Inferior parietal cortex (tissue), 1 donor: Measurements from ENCODE around the gene IGF1R.

Experiments
- DNase-seq: peaks from one replicate; pipeline ENCODE4 v3.0.0-alpha.2; 2016; ENCODE audit errors: extremely low spot score

IGF1R gene

DNA sequence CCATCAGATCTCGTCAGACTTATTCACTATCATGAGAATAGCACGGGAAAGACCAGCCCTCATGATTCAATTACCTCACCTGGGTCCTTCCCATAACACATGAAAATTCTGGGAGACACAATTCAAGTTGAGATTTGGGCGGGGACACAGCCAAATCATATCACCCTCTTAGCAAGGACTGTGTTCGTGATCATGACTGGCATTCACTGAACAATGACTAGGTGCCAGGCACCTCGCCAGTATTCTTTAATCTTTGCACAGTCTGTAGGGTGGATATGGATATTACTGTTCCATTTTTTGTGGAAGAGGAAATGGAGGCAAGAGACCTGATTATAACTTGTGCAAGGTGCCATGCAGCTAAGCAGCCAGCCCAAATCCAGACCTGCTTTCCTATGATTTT, 77.5 kb downstream of the IGF1R start:
- DNase-seq, result no peak

DNA sequence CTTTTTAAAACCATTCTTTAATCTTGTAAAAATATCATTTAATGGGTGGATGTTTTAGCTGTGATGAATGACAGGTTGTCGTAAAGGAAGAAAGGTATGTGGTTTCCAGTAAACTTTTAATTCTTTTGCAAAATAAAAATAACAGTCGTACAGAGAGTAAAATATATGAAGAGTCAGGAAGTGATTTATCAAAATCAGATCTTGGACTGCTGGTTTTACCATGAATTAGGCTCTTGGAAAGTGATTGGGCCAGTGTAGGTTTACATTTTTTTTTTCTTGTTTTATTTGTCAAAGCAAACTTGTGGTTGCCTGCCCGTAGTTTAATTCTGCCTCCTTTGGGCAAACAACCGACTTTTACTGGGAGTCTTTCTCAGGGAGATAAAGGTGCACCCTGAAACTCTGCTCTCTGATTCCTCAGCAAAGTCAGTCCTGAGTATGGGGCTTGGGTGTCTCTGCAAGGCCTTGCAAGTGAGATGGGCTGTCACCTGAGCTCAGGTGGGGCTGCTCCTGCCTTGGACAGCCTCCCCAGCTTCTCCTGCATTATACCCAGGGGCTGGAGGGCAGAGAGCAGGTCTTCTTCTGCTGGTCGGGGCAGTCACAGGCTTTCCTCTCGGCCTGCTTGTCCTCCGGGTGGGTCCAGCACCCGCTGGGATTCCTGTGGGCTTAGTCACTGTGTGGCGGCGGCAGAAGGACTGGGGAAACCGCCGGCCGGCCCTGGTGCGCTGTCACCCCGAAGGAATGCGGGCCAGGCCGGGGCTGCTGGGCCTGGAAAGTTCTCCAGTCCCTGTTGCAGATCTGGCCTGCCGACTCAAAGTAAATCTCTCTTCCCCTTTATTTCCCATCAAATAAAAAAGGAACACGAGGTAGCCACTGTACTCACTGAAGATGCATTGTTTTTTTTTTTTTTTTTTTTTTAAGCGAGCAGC, 79.0 kb downstream of the IGF1R start:
- no peak for DNase-seq

DNA sequence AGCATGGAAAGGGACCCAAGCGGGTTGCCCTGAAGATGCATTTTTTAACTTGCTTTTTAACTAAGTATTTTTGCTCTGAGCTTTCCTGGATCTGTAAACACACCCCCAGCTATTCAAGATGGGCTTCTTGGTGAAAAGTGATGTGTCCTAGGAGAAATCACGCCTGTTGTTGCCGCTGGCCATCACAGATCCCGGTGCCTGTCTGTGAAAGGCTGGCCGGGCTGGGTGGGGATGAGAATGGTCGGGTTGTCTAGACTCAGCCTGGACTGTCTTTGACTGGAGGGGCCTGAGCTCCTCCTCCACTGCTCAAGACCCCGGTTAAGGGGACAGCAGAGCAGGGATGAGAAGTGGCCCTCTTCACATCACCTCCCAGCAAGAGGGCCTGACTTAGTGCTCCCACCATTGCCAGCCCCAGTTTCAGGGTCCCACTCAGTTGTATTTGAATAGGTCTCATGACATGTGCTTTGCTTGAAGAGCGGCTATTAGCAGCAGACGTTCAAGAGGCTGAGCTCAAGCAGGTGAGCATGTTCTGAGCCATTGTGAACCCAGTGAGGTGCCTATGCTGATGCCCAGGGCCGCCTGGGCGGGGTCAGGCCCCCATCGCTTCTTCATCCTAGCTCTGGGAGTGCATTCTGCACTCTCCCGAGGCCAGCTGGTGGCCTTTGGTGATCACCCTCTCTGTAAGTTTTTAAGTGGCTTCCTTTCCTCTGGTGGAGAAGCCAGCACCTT, 79.9 kb downstream of the IGF1R start:
- no peak for DNase-seq

DNA sequence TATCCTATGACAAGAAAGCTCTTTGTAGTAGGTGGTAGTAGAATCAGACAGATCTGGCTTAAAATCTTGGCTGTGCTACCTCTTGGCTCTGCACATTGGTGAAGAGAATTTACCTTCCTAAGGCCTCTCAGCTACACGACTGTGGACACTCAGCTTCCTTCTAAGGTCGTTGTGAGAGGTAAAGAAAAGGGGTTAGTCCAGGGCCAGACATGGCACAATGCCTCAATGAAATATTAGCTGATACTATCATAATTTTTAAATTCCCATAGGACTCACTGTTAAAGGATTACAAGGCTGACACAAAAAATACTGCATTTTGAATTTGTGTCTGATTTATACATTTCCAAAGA, 80.4 kb downstream of the IGF1R start:
- no peak for DNase-seq

DNA sequence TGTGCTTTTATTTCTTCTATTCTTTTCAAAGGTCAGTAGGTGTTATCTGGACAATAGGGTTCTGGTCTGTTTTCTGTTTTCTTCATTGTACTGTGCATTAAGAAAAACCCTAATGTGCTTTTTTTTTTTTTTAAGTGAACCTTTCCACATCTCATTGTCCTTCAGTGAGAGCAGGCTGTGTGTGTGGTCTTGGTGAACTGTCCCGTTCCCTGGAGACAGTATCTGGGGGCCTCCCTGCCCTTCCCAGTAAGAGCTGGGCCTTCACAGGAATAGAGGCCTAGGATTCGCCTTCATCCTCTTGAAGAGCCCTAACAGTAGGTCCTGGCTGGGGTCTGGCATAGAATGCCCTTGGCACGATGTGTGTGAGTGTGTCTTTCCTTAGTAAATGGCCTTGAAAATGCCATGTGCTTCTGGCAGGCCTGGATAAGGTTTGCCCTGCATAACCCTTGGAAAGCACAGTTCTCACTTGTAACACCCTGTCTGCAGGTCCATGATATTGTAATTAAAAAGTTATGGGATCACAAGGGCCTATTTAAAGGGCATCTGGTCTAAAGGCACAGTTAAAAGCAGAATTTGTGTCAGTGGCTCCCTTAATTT, 81.2 kb downstream of the IGF1R start:
- DNase-seq, result no peak

DNA sequence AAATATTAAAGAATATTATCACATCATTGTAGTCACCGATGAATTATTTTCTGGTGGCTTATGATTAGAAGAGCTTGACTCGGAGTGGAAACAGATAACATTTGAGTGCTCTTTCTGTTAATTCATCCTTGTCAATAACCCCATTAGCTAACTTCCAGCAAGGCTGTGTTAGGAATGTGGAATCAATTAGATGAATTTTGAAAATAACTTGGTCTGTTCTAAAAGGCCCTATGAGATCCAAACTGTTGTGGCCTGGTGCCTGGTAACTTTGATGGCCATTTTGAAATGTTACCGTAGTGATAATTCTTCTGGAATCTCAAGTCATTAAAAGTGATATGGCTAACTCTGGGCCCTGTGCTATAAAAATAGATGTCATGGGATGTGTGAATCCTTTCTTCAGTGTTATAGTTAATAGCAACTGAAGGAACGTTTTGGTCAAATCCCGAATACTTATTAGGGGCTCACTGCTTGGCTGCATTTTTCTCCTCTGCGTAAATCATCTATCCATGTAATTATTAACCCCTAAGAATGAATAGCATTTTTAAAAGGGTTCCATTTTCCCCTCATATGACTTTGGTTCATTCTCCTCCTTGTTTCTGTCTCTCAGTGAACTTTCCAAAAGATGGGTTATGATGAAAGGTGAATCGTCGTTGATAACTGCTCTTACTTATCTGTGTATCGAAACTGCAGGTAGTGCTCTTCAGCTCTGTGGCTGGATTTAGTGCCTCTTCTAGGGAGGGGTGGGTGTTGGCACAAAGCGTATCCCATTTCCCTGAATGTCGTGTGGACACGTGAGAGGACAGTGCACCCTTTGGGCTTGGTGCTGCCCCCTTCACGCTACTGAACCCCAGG, 82.7 kb downstream of the IGF1R start:
- no peak for DNase-seq

DNA sequence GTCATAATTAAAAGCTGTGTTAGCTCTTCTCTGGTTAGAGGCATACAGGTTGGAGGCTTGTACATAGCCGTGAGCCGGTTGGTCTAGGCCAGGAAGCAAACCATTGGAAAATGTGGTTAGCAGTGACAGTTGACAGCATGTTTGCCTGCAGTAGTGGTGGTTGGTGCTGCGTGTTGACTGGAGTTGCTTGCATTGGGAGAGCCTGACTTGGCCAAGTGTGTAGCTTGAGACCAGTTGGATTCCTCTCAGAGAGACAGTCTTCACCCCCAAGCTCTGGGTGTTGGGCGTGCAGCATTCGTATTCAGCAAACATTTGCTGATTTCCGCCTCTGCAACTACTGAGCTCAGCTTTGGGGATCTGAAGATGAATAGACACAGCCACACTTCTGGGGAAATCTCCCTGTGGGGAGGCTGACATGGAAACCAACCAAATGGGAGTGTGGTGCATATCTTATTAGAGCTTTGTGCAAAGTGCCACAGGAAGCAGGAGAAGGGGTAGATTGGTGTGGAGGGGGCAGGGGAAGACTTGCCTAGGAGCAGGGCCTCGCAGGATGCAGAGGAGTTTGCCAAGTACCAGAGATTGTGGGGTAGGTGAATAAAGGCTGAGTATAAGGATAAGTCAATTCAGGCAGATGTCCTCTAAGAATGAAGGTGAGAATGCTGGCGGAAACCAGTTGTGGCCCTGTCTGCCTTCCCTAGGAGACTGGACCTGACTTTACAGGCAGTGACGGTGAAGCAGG, 83.5 kb downstream of the IGF1R start:
- DNase-seq, result no peak

DNA sequence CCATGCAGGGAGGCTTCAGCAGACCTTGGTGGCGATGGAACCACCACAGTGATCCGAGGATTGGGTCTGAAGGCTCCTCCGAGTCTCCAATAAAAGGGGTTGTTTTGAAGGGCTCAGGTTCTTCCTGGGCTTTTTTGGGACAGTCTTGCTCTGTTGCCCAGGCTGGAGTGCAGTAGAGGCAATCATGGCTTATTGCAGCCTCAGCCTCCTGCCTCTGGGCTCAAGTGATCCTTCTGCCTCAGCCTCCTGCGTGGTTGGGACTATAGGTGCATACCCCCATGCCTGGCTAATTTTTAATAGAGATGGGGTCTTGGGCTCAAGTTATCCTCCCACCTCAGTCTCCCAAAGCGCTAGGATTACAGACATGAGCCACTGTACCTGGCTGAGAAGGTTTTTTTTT, 84.8 kb downstream of the IGF1R start:
- DNase-seq, result no peak

DNA sequence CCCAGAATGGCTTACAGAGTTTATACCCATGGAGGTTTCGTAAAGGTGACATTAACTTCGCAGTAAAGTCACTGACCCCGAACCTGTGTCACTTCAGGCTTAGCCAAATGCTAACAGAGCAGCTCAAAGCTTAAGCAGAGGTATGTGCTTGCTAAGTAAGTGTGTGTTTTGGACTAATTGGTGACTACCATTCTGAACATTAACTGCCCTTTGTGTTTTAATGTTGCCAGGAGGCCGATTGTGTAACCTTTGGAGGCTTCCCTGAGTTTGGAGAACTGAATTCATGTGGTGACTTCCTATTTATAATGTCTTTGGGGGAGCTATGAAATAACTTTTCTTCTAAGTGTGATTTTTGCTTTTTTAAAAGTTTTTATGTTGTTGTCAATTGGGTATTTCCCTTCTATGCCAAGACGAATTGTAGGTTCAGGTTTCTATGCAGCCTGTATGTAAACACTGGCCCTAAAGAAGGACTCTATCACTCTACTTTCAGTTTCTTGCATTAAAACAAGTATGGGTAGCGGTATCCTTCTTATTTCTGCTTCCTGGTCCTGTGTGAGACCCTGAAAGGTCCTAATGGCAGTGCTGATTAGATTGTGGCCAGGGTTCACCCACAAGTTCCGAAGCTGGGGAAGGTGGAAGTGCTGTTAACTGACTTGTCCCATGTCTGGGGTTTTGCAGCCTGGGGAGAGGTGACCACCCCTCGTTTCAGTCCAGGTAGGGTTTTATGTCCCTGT, 86.3 kb downstream of the IGF1R start:
- DNase-seq, result no peak

DNA sequence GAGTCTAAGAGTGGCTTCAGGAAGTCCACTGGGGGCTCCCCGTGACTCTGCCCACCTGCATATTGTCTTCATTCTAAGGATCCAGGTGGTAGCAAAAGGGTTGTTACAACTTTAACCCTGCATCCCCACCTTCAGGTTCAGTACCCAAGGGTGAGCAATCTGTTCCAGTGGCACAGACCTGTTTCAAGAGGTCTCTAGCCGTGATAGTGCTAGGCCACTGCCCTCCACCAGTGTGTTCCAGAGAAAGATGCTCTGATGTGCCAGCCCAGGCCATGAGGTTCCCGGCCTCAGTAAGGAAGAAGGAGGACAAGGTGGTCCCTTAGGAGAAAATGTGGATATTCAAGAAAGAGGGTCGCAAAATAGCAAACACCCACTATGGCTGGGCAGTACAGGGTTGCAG, 87.0 kb downstream of the IGF1R start:
- DNase-seq, result no peak

DNA sequence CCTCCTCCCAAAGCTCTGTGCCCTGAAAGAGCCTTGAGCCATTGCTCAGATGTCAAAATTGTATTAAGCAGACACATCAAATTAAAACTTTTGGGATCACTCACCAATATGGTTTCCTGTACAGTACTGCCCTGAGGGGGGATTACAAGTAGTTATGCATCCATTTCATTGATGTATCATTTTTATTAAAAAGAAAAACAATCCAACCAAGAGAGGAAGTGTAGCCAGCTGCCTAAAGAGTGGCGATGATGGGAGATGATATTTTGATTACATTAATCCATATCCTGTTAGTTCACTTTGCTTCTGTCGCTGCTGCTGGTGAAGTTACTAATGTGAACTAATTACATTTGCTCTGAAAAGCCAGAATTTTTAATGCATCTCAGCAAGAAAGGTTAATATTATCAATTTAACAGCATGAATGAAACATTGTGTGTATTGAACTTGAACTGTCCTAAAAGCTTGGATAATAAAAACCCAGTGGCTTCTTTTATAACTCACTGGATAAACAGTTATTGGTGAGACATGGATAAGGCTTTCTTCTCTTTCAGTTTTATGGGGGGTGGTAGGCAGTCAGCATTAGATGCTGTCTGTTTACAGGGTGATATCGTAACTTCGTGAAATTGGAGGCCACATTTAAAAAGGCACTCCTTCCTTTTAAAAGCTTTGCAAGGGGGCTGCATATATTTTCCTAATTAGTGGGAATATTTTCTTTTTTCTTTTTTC, 87.7 kb downstream of the IGF1R start:
- DNase-seq, result no peak

DNA sequence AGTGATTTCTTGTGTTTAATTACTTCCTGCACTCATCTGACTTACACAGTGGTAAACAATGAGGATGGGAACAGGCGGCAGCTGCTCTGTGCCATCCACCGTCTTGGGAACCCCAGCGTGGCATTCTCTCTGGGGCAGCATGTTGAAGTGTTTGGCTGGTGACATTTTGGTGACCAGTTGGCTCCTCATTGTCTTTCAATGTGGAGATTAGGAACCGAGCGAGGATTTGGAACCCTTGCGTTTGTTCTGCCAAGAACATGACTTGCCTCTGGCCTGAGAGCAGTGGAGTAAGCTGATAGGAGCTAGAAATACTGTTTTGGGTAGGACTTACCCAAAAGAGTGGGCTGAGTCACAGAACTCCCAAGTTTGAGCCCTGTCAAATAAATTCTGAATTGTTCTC, 88.8 kb downstream of the IGF1R start:
- DNase-seq, result no peak

DNA sequence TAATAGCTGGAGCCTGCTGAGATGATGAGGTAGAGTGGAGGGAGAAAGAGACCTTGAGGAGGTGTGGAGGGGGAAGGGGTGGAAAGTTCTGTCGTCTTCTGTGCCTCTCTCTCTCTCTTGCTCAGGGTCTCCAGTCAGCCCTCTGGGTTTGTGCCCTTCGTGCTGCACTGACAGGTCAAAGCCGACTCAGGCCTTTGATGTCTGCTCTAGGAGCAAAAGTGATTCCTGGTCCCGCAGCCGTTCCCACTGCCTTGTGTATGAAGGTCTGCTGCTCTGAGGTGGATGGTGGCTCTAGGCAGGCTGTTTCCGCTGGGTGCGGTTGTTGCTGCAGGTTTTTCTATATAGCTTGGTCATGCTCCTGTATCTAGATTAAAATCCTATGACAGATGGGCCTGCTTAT, 89.4 kb downstream of the IGF1R start:
- no peak for DNase-seq

DNA sequence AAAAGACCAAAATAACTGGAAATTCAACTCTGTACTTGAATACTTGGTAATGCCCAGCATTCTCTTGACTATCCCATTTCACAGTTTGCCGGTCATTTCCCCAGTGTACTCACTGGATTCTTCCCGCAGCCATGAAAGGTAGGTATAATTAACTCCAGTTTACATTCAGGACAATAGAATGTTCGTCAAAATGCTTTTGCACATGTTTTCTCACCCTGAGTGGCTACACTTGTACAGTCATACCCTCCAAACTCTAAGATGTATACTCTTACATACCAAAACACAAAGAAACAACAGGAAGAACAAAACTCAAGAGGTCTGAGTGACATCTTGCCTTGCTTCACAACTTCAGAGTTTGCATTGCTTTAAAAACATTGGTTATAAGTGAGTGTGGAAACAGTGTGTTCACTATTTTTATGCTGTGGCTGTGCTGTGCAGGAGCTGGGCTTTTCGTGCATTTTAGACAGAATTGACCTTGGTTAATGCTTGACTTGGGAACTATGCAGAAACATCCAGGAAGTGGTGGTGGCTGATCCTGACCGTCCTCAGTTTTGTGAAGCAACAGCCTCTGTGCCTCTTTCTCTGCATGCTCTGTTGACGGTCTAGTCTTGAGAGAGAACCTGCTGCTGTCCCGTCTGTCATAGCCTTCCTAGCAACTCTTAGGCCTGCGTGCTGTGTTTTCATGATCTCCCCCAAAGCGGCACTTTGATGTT, 90.5 kb downstream of the IGF1R start:
- DNase-seq, result no peak

DNA sequence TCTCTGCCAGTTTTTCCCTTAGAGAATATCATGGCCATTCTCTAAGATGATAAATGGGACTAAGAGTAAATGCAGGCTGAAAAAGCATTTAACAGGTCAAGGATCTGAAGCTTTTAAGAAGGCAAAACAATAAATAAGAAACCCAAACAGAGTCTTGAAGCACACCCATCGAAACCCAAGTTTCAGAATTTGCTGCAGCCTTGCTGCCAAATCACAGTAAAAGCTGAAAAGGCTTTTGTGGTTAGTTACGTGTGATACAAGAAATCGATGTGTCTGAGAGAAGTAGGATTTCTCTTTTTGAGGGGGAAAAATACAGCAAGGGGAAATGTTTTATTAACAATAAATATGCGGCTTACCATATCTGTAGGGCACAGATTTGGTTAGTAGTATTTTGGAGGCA, 92.0 kb downstream of the IGF1R start:
- DNase-seq, result no peak

DNA sequence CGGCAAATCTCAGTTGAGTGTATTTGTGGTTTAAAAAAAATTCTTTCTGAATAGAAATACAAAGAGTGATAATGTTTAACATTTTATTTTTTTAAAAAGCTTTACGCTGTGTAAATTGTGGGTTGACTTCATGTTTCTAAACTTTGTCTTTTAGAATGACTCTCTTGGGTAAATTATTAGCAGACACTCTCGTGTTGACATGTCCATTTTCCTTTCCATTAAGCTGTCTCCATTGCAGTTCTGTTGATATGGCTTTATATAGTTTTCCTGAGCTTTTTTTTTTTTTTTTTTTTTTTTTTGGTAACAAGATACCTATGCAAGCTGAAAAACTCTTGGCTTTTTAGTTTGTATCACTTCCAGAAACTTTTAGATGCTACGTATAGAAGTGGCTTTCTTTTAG, 92.6 kb downstream of the IGF1R start:
- no peak for DNase-seq

DNA sequence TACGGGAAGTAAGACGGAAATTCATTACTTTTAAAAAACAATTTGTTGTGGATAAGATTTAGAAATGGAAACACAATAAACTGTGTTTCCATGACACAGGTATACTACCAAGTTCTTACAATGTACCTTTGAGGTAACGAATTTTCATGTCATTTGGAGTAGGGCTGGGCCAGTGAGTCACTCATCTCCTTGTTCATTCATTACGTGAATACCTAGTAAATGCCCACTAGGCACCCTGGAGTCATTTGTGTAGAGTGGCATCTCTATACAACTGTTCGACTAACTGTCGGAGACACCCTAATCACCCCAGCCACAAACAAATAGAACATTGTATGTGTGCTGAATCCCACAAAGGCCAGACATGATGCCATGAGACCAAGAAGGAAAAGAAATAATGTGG, 94.8 kb downstream of the IGF1R start:
- DNase-seq, result no peak

DNA sequence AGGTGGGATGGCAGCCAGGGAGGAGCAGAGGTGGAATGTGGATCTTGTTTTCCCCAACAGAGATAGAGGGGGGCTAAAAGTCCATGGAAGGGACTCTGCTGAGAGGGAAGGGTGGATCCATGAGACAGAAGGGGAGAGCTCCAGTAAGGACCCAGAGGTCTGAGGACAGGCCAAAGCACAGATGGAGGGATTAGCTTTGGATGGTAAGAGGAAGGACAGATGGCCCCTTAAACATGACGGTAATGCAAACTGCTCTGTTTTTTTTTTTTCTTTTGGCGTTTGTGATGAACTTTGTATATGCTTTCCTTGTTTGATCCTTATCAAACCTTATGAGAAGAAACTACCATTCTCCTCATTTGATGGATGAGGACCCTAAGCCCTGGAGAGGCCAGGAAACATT, 96.2 kb downstream of the IGF1R start:
- no peak for DNase-seq

DNA sequence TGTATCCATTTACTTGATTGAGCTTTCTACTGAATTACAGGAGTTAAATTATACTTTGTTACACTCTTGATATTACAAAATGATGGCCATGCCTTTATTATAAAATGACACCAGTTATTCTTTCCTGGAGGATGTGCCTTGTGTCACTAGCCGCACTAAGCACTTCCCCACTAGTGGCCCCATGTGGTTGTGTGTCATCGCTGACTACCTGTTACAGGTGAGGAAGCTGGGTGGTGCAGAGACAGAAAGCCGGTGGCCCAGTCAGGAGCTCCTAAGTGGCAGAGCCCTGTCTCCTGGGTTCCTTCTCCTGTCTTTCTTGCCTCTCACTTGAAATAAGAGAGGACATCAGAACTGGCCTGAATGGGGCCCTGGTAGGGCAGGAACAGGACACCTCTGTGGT, 96.8 kb downstream of the IGF1R start:
- no peak for DNase-seq
